Measurements from ENCODE around the gene GPRC5C.

- TF ChIP-seq POLR2A (IDR thresholded peaks at IDR 0.05; ENCODE audit: control extremely low read depth in 1 of 2, low read depth in 2 of 2, low read length in 2 of 2) (no peak), EZH2 (IDR thresholded peaks at IDR 0.05; ENCODE audit: low read depth, low read length, severe bottlenecking) (no peak), POLR2AphosphoS5 (IDR thresholded peaks at IDR 0.05; ENCODE audit: low read depth, low read length) (no peak), CEBPB (IDR thresholded peaks at IDR 0.05; ENCODE audit: low read depth, low read length) (no peak), CTCF (IDR thresholded peaks at IDR 0.05; ENCODE audit: control extremely low read depth in 1 of 3, insufficient read depth in 1 of 3, low read depth in 1 of 3, low read length in 3 of 3) (no peak), TAF1 (IDR thresholded peaks at IDR 0.05; ENCODE audit: low read depth, low read length) (no peak), POU5F1 (IDR thresholded peaks at IDR 0.05; ENCODE audit: low read depth, low read length) (no peak), RFX5 (IDR thresholded peaks at IDR 0.05; ENCODE audit: borderline replicate concordance, low read depth, low read length) (no peak), JUN (IDR thresholded peaks at IDR 0.05; ENCODE audit: low read depth, low read length) (no peak), RXRA (IDR thresholded peaks at IDR 0.05; ENCODE audit: insufficient read depth, low read depth, low read length) (no peak), SP1 (IDR thresholded peaks at IDR 0.05; ENCODE audit: low read depth, low read length) (no peak), MAX (IDR thresholded peaks at IDR 0.05) (no peak), USF2 (IDR thresholded peaks at IDR 0.05; ENCODE audit: low read length) (no peak), HDAC6 (IDR thresholded peaks at IDR 0.05; ENCODE audit: low read depth, low read length) (no peak)
These were observed 53.3 kb downstream of the GPRC5C start for GRCh38 chr17:74485022-74485743.
